Caco-2 (cell line): ENCODE data around the gene ABCA1. TPM values are rescaled to one million over a fixed set of nuclear protein-coding genes. Genes with fewer than 3 reads are reported as not detected.

Experiments used
- BruUV-seq: library from RNA; stranded (reverse); fragments of 400-500 nt; replicated peaks from 2 replicates; lab custom pipeline; 2021; lab: Mats Ljungman, UMichigan
- CTCF ChIA-PET: fragments of 300-600 bp; sonication (Branson Sonifier 250); formaldehyde crosslinking; loops from one replicate; lab custom pipeline; 2022; ENCODE audit warnings: antibody characterized with exemption; lab: Charles Lee
- POLR2A ChIA-PET: fragments of 300-600 bp; sonication (Branson Sonifier 250); formaldehyde crosslinking; loops from one replicate; lab custom pipeline; 2022; ENCODE audit warnings: antibody characterized with exemption; lab: Charles Lee
- DNase-seq, 2 experiments: peaks; one replicate each; pipeline versions ENCODE4 v3.0.0 to v3.0.0-alpha.2; 2020 to 2022
- H3K27me3 ChIP-seq: replicated peaks from 2 replicates; pipeline ENCODE4 v1.6.0; 2011; ENCODE audit warnings: low read length; ENCODE audit not compliant: control insufficient read depth, insufficient read depth
- H3K36me3 ChIP-seq: 2 replicates; pipeline ENCODE4 v1.5.1; 2011; ENCODE audit warnings: low read length; ENCODE audit not compliant: control insufficient read depth, insufficient read depth
- H3K4me1 ChIP-seq: fragments of 250-450 bp; sonication (Bioruptor Pico); 2 replicates; pipeline ENCODE4 v1.5.1; 2020; ENCODE audit warnings: mild to moderate bottlenecking
- H3K4me3 ChIP-seq: 2 replicates; pipeline ENCODE4 v1.5.1; 2011; ENCODE audit warnings: low read depth, mild to moderate bottlenecking, control low read depth, low read length
- H3K9me3 ChIP-seq: fragments of 250-450 bp; sonication (Bioruptor Pico); 2 replicates; pipeline ENCODE4 v1.5.1; 2020; ENCODE audit warnings: mild to moderate bottlenecking, moderate library complexity
- H3K27ac Mint-ChIP-seq: one replicate; pipeline ENCODE4 v1.8.0; 2022; ENCODE audit warnings: mixed read lengths; ENCODE audit not compliant: unreplicated experiment
- H3K27me3 Mint-ChIP-seq: one replicate; pipeline ENCODE4 v1.8.0; 2022; ENCODE audit warnings: mixed read lengths; ENCODE audit not compliant: insufficient read depth, unreplicated experiment
- H3K36me3 Mint-ChIP-seq: one replicate; pipeline ENCODE4 v1.8.0; 2022; ENCODE audit warnings: mild to moderate bottlenecking, mixed read lengths; ENCODE audit not compliant: insufficient read depth, unreplicated experiment
- H3K4me1 Mint-ChIP-seq: one replicate; pipeline ENCODE4 v1.8.0; 2022; ENCODE audit warnings: low read depth, mixed read lengths; ENCODE audit not compliant: unreplicated experiment
- H3K4me3 Mint-ChIP-seq: one replicate; pipeline ENCODE4 v1.8.0; 2022; ENCODE audit warnings: mild to moderate bottlenecking, moderate library complexity, mixed read lengths; ENCODE audit not compliant: unreplicated experiment
- H3K9me3 Mint-ChIP-seq: one replicate; pipeline ENCODE4 v1.8.0; 2022; ENCODE audit warnings: mixed read lengths; ENCODE audit not compliant: unreplicated experiment
- intact Hi-C: fragments of 100-400 bp; cut with micrococcal nuclease; formaldehyde crosslinking; loops from one replicate; pipeline ENCODE4 v1.10.0; 2022; ENCODE audit not compliant: unreplicated experiment
- total RNA-seq: library from RNA; stranded (reverse); gene quantifications from 2 replicates; pipeline ENCODE4 v1.2.3, GENCODE V29; 2022
- TF ChIP-seq, protein P1 (sequence below), 2 experiments: fragments of 200-600 bp in 1 of 2; IDR thresholded peaks; 1 replicate in 1 of 2; 2 replicates in 1 of 2; pipeline versions ENCODE4 v1.5.1 to v1.8.0; 2011 to 2022; ENCODE audit warnings: antibody characterized with exemption in 1 of 2, control low read depth in 1 of 2, inconsistent platforms in 1 of 2, low read depth in 1 of 2, low read length in 1 of 2, mild to moderate bottlenecking in 1 of 2, moderate library complexity in 1 of 2; ENCODE audit not compliant: insufficient read depth in 1 of 2, severe bottlenecking in 1 of 2, unreplicated experiment in 1 of 2

The ABCA1 gene
- total RNA-seq, 1 experiment from 2014 or later, result 14.0 TPM

DNA sequence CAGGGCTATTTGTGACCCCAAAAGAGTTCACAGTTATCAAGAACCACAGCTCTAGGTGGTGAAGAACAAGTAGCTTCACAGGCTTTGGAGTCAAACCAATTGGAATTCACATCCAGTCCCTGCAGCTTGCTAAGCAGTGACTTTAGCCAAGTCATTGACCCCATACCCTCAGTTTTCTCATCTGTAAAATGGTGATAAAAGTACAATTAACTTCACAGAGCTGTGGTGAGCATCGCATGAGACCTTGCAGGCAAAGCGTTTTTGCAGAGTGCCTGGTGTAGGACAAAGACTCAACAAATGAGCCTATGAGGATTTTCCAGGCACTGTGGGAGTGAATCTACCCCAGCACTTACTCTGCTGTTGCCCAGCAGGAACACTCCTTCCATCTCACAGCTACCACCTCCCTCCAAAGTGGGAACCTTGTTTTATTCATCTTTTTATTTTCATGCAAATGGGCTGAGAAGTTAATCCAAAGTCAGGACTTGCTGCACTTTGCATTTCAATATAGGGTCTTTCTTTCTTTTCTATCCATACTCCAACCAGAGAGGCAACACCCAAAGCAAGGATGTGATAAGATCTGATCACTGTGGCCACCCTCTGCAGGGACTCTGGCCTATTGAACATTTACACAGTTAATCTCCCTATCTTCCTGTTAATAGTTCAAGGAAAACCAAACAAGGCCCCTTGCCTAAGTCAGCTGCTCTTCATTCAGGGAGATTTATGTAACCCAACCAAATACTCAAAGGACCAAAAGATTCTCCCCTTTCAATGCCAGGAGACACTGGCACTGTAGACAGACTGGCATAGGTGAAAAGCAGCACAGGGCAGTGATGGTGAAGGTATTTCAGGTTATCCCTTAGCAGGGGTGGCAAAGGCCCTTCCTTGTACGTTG, 41.9 kb downstream of the ABCA1 start:
- peaks cover 3% of the 10 kb centered on the region for H3K36me3 ChIP-seq
- intact Hi-C loops, result loop anchor here (1.0 kb wide), 2 partner anchors 23 to 26 kb away; no protein-coding TSS in a partner anchor
- H3K4me3 Mint-ChIP-seq, result peak overlapping the region; percentile 56
- peak overlapping the region; percentile 58 for H3K27ac Mint-ChIP-seq
- H3K27me3 ChIP-seq, result no peaks in the 10 kb centered on the region
- no peaks in the 10 kb centered on the region for H3K9me3 ChIP-seq
- CTCF ChIA-PET, result interaction anchor here (2.1 kb wide), 1 partner anchor 23 kb away, joined by 8 read pairs; no protein-coding TSS in a partner anchor
- peak; percentile 66 to 67 for DNase-seq
- H3K27me3 Mint-ChIP-seq, result no peaks in the 10 kb centered on the region
- H3K9me3 Mint-ChIP-seq, result no peaks in the 10 kb centered on the region
- POLR2A ChIA-PET, result no interaction called here
- H3K36me3 Mint-ChIP-seq, result peaks cover 27% of the 10 kb centered on the region
- H3K4me1 Mint-ChIP-seq, result peaks cover 31% of the 10 kb centered on the region
- BruUV-seq, result no TSS peak
- H3K4me3 ChIP-seq, result no peak overlapping the region
- TF ChIP-seq, protein P1, sequence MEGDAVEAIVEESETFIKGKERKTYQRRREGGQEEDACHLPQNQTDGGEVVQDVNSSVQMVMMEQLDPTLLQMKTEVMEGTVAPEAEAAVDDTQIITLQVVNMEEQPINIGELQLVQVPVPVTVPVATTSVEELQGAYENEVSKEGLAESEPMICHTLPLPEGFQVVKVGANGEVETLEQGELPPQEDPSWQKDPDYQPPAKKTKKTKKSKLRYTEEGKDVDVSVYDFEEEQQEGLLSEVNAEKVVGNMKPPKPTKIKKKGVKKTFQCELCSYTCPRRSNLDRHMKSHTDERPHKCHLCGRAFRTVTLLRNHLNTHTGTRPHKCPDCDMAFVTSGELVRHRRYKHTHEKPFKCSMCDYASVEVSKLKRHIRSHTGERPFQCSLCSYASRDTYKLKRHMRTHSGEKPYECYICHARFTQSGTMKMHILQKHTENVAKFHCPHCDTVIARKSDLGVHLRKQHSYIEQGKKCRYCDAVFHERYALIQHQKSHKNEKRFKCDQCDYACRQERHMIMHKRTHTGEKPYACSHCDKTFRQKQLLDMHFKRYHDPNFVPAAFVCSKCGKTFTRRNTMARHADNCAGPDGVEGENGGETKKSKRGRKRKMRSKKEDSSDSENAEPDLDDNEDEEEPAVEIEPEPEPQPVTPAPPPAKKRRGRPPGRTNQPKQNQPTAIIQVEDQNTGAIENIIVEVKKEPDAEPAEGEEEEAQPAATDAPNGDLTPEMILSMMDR (IDR thresholded peaks at IDR 0.05; ENCODE audit: insufficient read depth in 1 of 2, low read depth in 1 of 2, low read length in 1 of 2, severe bottlenecking in 1 of 2, unreplicated experiment in 1 of 2), result no peak
- H3K4me1 ChIP-seq, result peaks cover 48% of the 10 kb centered on the region

DNA sequence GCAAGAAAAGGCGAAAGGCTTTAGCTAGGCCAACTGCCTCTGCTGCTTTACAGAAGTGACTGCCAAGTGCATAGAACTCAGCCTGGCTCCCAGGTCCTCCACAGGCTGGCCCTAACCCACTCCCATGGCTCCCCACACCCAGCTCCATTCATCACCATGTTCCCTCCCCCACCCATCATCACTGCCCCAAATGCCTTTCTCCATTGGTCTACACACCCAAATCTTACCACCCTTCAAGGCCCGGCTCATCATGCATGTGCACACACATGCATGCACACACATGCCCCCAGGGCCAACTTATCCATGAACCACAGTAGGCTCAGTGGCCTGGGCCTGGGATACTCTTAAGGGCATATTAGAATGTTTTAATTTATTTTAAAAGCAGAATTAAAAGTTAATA, 44.8 kb downstream of the ABCA1 start:
- Histone ChIP-seq H3K9me3 (no peaks in the 10 kb centered on the region), H3K27me3 (no peaks in the 10 kb centered on the region), H3K4me3 (no peak overlapping the region), H3K4me1 (peaks cover 26% of the 10 kb centered on the region), H3K36me3 (peaks cover 3% of the 10 kb centered on the region)
- ChIA-PET POLR2A (no interaction called here), CTCF (no interaction called here)
- Mint-ChIP-seq H3K27ac (no peak overlapping the region), H3K4me1 (peaks cover 13% of the 10 kb centered on the region), H3K27me3 (no peaks in the 10 kb centered on the region), H3K4me3 (no peak overlapping the region), H3K9me3 (no peaks in the 10 kb centered on the region), H3K36me3 (peaks cover 22% of the 10 kb centered on the region)
- intact Hi-C loops, result no loop called here
- DNase-seq, result no peak
- BruUV-seq, result no TSS peak
- TF ChIP-seq, protein P1 (IDR thresholded peaks at IDR 0.05; ENCODE audit: insufficient read depth in 1 of 2, low read depth in 1 of 2, low read length in 1 of 2, severe bottlenecking in 1 of 2, unreplicated experiment in 1 of 2), result no peak

DNA sequence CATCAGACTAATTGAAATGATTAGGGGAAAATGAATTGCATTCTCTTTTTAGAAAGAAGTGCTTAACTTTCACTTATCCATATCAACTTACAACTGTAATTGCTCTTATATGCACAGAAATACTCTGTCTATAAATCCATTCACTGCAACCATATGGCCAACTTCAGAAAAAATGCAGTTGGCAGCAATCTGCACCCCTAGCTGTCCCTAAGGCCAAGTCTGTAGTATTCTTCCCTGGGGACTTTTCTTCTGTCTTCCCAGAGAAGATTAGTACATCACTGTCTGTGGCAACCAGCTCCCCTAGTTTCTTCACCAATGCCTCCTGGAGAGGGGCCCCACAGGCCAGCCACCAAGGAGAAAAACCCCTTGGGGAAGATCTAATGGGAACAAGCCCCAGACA, 45.4 kb downstream of the ABCA1 start:
- Mint-ChIP-seq H3K27me3 (no peaks in the 10 kb centered on the region), H3K4me1 (peaks cover 13% of the 10 kb centered on the region), H3K4me3 (no peak overlapping the region), H3K27ac (no peak overlapping the region), H3K36me3 (peaks cover 22% of the 10 kb centered on the region), H3K9me3 (no peaks in the 10 kb centered on the region)
- peaks cover 2% of the 10 kb centered on the region for H3K36me3 ChIP-seq
- H3K4me1 ChIP-seq, result peaks cover 26% of the 10 kb centered on the region
- POLR2A ChIA-PET, result no interaction called here
- BruUV-seq, result no TSS peak
- no peak overlapping the region for H3K4me3 ChIP-seq
- intact Hi-C loops, result no loop called here
- no peak for DNase-seq
- no peaks in the 10 kb centered on the region for H3K9me3 ChIP-seq
- no peaks in the 10 kb centered on the region for H3K27me3 ChIP-seq
- TF ChIP-seq, protein P1 (IDR thresholded peaks at IDR 0.05; ENCODE audit: insufficient read depth in 1 of 2, low read depth in 1 of 2, low read length in 1 of 2, severe bottlenecking in 1 of 2, unreplicated experiment in 1 of 2), result no peak
- CTCF ChIA-PET, result no interaction called here
